OCI-LY7 (cell line): ENCODE measurements around the gene GHRHR. TPM values are rescaled to one million over a fixed set of nuclear protein-coding genes. Genes with fewer than 3 reads are reported as not detected.

Experiments used
- BruUV-seq: library from RNA; stranded (reverse); fragments of 400-500 nt; replicated peaks from 2 replicates; lab custom pipeline; 2021; lab: Mats Ljungman, UMichigan
- CTCF ChIA-PET: fragments of 300-600 bp; sonication (Branson Sonifier 250); formaldehyde crosslinking; loops from one replicate; lab custom pipeline; 2022; ENCODE audit warnings: antibody characterized with exemption; ENCODE audit not compliant: unreplicated experiment; lab: Charles Lee
- POLR2A ChIA-PET: fragments of 300-600 bp; sonication (Branson Sonifier 250); formaldehyde crosslinking; loops from one replicate; lab custom pipeline; 2022; ENCODE audit warnings: antibody characterized with exemption; lab: Charles Lee
- DNase-seq: peaks from one replicate; pipeline ENCODE4 v3.0.0-alpha.2; 2015; ENCODE audit warnings: low spot score
- H2AFZ ChIP-seq: fragments of 200-600 bp; sonication (generic), shearing (Covaris generic); 2 replicates; pipeline ENCODE4 v1.6.1; 2014; ENCODE audit warnings: mild to moderate bottlenecking, antibody characterized with exemption, low read length, moderate library complexity
- H3K27ac ChIP-seq: fragments of 200-600 bp; sonication (generic); 2 replicates; pipeline ENCODE4 v1.5.1; 2014; ENCODE audit warnings: mixed run types, low read depth, mild to moderate bottlenecking, moderate library complexity, low read length, inconsistent platforms; ENCODE audit not compliant: poor library complexity, severe bottlenecking
- H3K36me3 ChIP-seq: fragments of 200-600 bp; sonication (generic); 2 replicates; pipeline ENCODE4 v1.6.1; 2014; ENCODE audit warnings: mild to moderate bottlenecking, antibody characterized with exemption, low read length, moderate library complexity, mixed read lengths; ENCODE audit not compliant: insufficient read depth
- H3K4me1 ChIP-seq: fragments of 200-600 bp; sonication (generic); 2 replicates; pipeline ENCODE4 v1.5.1; 2014; ENCODE audit warnings: mild to moderate bottlenecking, low read length; ENCODE audit not compliant: insufficient read depth, poor library complexity, severe bottlenecking
- H3K4me2 ChIP-seq: fragments of 200-600 bp; sonication (generic); 2 replicates; pipeline ENCODE4 v1.6.1; 2014; ENCODE audit warnings: mild to moderate bottlenecking, low read length
- H3K4me3 ChIP-seq: fragments of 200-600 bp; sonication (generic); 2 replicates; pipeline ENCODE4 v1.5.1; 2014; ENCODE audit warnings: mild to moderate bottlenecking, low read depth, low read length; ENCODE audit not compliant: poor library complexity, severe bottlenecking
- H3K79me2 ChIP-seq: fragments of 200-600 bp; sonication (generic); 2 replicates; pipeline ENCODE4 v1.6.1; 2016; ENCODE audit warnings: low read depth, mild to moderate bottlenecking, low read length, moderate library complexity, mixed read lengths; ENCODE audit not compliant: insufficient read depth
- H3K9me2 ChIP-seq: fragments of 200-600 bp; sonication (generic); 2 replicates; pipeline ENCODE4 v1.6.1; 2016; ENCODE audit warnings: mild to moderate bottlenecking, low read length, mixed read lengths; ENCODE audit not compliant: insufficient read depth
- H3K9me3 ChIP-seq: fragments of 200-600 bp; sonication (generic); 2 replicates; pipeline ENCODE4 v1.6.1; 2014; ENCODE audit warnings: mild to moderate bottlenecking, mixed run types, low read length, mixed read lengths
- H4K20me1 ChIP-seq: fragments of 200-600 bp; sonication (generic); 2 replicates; pipeline ENCODE4 v1.6.1; 2014; ENCODE audit warnings: mild to moderate bottlenecking, antibody characterized with exemption, low read length, moderate library complexity, mixed read lengths; ENCODE audit not compliant: insufficient read depth
- CTCF ChIP-seq: fragments of 200-600 bp; sonication (generic); conservative IDR thresholded peaks from 2 replicates; pipeline ENCODE4 v1.5.1; 2014; ENCODE audit warnings: mild to moderate bottlenecking, antibody characterized with exemption, low read length, moderate library complexity, mixed read lengths
- EZH2phosphoT487 ChIP-seq: fragments of 200-600 bp; sonication (generic); IDR thresholded peaks from 2 replicates; pipeline ENCODE4 v1.6.1; 2018; ENCODE audit warnings: low read depth, borderline replicate concordance, mild to moderate bottlenecking, mixed run types, antibody characterized with exemption, low read length, moderate library complexity, mixed read lengths
- intact Hi-C: fragments of 100-400 bp; cut with micrococcal nuclease; formaldehyde crosslinking; loops from one replicate; pipeline ENCODE4 v1.10.0; 2022; ENCODE audit not compliant: unreplicated experiment
- total RNA-seq, 2 experiments: library from RNA; depleted of rRNA in 1 of 2; stranded (reverse); fragments of >200 nt in 1 of 2; shearing (Covaris generic) in 1 of 2; gene quantifications; 2 replicates each; pipeline ENCODE4 v1.2.3, GENCODE V29; 2014 to 2022

The GHRHR gene
- total RNA-seq, 2 experiments from 2014 or later = not detected

GRCh38 chr7:30934732-30935568, 28.8 kb upstream of the GHRHR start:
- Histone ChIP-seq H3K27ac (no peak overlapping the region), H3K36me3 (no peaks in the 10 kb centered on the region), H2AFZ (no peak overlapping the region), H3K9me3 (no peaks in the 10 kb centered on the region), H3K4me2 (no peak overlapping the region), H3K4me3 (no peak overlapping the region), H3K4me1 (no peaks in the 10 kb centered on the region), H4K20me1 (no peaks in the 10 kb centered on the region), H3K79me2 (no peaks in the 10 kb centered on the region), H3K9me2 (no peaks in the 10 kb centered on the region)
- CTCF ChIA-PET = interaction anchor here (0.8 kb wide), 1 partner anchor 49 kb away, joined by 6 read pairs; no protein-coding TSS in a partner anchor
- intact Hi-C loops = loop anchor here (5.0 kb wide), 1 partner anchor 187 kb away; no protein-coding TSS in a partner anchor
- DNase-seq = no peak
- POLR2A ChIA-PET = interaction anchor here (0.7 kb wide), 1 partner anchor 47 kb away, joined by 3 read pairs; no protein-coding TSS in a partner anchor
- no TSS peak for BruUV-seq
- no peak for TF ChIP-seq CTCF
- TF ChIP-seq EZH2phosphoT487 = no peak

- Histone ChIP-seq H3K9me2 (no peaks in the 10 kb centered on the region), H3K27ac (no peak overlapping the region), H3K9me3 (no peaks in the 10 kb centered on the region), H3K79me2 (no peaks in the 10 kb centered on the region), H3K4me3 (no peak overlapping the region), H4K20me1 (no peaks in the 10 kb centered on the region), H3K36me3 (no peaks in the 10 kb centered on the region), H3K4me1 (no peaks in the 10 kb centered on the region), H2AFZ (no peak overlapping the region), H3K4me2 (no peak overlapping the region)
- CTCF ChIA-PET = no interaction called here
- intact Hi-C loops = loop anchor here (5.0 kb wide), 1 partner anchor 187 kb away; no protein-coding TSS in a partner anchor
- POLR2A ChIA-PET = interaction anchor here (0.7 kb wide), 1 partner anchor 46 kb away, joined by 3 read pairs; no protein-coding TSS in a partner anchor
- BruUV-seq = no TSS peak
- no peak for TF ChIP-seq CTCF
- TF ChIP-seq EZH2phosphoT487 = no peak
- DNase-seq = no peak
These were observed 28.2 kb upstream of the GHRHR start for GRCh38 chr7:30935569-30935877.
